ENCODE data around the gene TRRAP.

- TF ChIP-seq CTCF (IDR thresholded peaks at IDR 0.05; ENCODE audit: low read depth, low read length, missing input control) (no peak), EGR1 (IDR thresholded peaks at IDR 0.05; ENCODE audit: low read depth in 2 of 2) (no peak), GABPA (IDR thresholded peaks at IDR 0.05 in 1 of 2, conservative IDR thresholded peaks at IDR 0.05 in 1 of 2) (no peak), ATF3 (IDR thresholded peaks at IDR 0.05) (no peak), REST (IDR thresholded peaks at IDR 0.05) (no peak)
Observed at GRCh38 chr7:98995111-98995510, 116.8 kb downstream of the TRRAP start.
